Ascending aorta (tissue), 2 donors: ENCODE measurements around the gene MUCL3. TPM values are rescaled to one million over a fixed set of nuclear protein-coding genes. Genes with fewer than 3 reads are reported as not detected.

Source experiments
- DNase-seq, 2 donors: peaks; one replicate each; pipeline ENCODE4 v3.0.0-alpha.2; 2019; ENCODE audit warnings: low spot score in 2 of 2
- H3K27ac ChIP-seq, 2 donors: fragments of 200-600 bp; sonication (generic); one replicate each; pipeline ENCODE4 v1.5.1; 2016 to 2017; ENCODE audit warnings: mild to moderate bottlenecking in 1 of 2
- H3K27me3 ChIP-seq: fragments of 200-600 bp; sonication (generic); one replicate; pipeline ENCODE4 v1.5.1; 2017
- H3K36me3 ChIP-seq, 2 donors: fragments of 200-600 bp; sonication (generic); one replicate each; pipeline ENCODE4 v1.5.1; 2016
- H3K4me1 ChIP-seq, 2 donors: fragments of 200-600 bp; sonication (generic); one replicate each; pipeline ENCODE4 v1.5.1; 2016 to 2017; ENCODE audit warnings: mild to moderate bottlenecking in 1 of 2
- H3K4me3 ChIP-seq, 2 donors: fragments of 200-600 bp; sonication (generic); one replicate each; pipeline ENCODE4 v1.5.1; 2016 to 2017; ENCODE audit warnings: mild to moderate bottlenecking in 1 of 2
- H3K9me3 ChIP-seq, 2 donors: fragments of 200-600 bp; sonication (generic); one replicate each; pipeline ENCODE4 v1.5.1; 2016
- intact Hi-C: fragments of 100-400 bp; cut with DNase I; formaldehyde crosslinking; loops from one replicate; pipeline ENCODE4 v1.15.1; 2023
- total RNA-seq: library from RNA; depleted of rRNA; stranded (reverse); fragments of >200 nt; gene quantifications from one replicate; pipeline ENCODE4 v1.1.0, GENCODE V29; 2016
- TF ChIP-seq, protein P1 (sequence below), 3 experiments: fragments of 200-600 bp in 2 of 3; fragments of 450-650 bp in 1 of 3; sonication (generic) in 2 of 3; IDR thresholded peaks; one replicate each; pipeline ENCODE4 v1.5.1; 2016 to 2019; ENCODE audit warnings: antibody characterized with exemption in 3 of 3, mild to moderate bottlenecking in 1 of 3, moderate library complexity in 1 of 3

MUCL3 gene
- total RNA-seq, 1 donor from 2014 or later: not detected

DNA sequence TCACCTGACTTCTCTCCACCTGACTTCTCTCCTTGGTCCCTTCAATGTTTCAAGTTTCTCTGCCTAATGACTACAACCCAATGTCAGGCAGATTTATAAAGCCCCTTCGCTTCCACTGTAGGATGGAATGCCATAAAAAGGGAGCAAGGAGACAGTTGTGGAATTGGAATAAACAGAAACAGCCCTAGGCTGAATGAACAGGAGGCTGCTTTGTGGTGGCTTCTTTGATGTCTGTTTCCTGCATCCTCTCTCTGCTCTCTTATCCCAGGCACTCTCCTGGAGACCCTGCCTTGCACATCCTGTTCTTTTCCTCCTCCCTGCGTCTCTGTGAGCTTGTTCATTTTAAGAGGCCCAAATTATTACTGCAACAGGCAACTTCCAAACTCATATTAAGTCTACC is 16.9 kb downstream of the MUCL3 start:
- Histone ChIP-seq H3K36me3 (no peaks in the 10 kb centered on the region), H3K27ac (no peak overlapping the region), H3K27me3 (no peaks in the 10 kb centered on the region), H3K9me3 (no peaks in the 10 kb centered on the region), H3K4me3 (no peak overlapping the region), H3K4me1 (peaks cover 0 to 3% of the 10 kb centered on the region in 2 donors)
- intact Hi-C loops: no loop called here
- TF ChIP-seq, protein P1, sequence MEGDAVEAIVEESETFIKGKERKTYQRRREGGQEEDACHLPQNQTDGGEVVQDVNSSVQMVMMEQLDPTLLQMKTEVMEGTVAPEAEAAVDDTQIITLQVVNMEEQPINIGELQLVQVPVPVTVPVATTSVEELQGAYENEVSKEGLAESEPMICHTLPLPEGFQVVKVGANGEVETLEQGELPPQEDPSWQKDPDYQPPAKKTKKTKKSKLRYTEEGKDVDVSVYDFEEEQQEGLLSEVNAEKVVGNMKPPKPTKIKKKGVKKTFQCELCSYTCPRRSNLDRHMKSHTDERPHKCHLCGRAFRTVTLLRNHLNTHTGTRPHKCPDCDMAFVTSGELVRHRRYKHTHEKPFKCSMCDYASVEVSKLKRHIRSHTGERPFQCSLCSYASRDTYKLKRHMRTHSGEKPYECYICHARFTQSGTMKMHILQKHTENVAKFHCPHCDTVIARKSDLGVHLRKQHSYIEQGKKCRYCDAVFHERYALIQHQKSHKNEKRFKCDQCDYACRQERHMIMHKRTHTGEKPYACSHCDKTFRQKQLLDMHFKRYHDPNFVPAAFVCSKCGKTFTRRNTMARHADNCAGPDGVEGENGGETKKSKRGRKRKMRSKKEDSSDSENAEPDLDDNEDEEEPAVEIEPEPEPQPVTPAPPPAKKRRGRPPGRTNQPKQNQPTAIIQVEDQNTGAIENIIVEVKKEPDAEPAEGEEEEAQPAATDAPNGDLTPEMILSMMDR (IDR thresholded peaks at IDR 0.05): no peak
- no peak for DNase-seq

DNA sequence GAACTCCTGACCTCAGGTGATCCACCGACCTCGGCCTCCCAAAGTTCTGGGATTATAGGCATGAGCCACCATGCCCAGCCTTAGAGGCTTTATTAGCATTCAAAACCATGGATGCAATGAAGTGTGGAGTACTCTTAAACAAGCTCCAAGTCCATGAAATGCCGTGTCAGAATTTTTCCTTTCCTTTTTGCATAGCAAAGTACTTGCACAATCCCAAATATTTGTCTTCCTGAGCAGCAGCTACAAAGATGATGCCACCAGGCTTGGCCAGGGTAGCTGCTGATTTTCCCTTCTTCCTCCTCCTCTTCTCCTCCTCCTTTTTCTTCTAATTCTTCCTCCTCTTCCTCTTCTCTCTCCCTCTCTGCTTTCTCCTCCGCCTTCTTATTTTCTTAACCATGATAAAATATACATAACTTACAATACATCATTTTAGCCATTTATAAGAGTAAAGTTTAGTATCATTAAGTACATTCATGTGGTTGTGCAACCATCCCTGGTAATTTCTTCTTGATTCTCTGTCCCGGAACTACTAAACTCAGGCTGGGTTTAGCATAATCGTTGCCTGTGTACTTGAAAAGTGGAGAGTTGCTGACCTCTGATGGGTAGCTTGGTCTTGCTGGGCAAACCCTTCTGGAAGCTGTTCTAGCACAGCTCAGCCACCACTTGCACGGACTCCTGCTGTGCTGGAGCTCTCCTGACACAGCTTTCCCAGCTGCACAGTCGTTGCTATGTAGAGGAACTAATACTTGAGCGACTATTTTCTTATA is 20.3 kb downstream of the MUCL3 start:
- Histone ChIP-seq H3K27me3 (no peaks in the 10 kb centered on the region), H3K4me3 (no peak overlapping the region), H3K9me3 (no peaks in the 10 kb centered on the region), H3K27ac (no peak overlapping the region), H3K4me1 (no peaks in the 10 kb centered on the region), H3K36me3 (no peaks in the 10 kb centered on the region)
- intact Hi-C loops: no loop called here
- DNase-seq: no peak
- TF ChIP-seq, protein P1 (IDR thresholded peaks at IDR 0.05): no peak

DNA sequence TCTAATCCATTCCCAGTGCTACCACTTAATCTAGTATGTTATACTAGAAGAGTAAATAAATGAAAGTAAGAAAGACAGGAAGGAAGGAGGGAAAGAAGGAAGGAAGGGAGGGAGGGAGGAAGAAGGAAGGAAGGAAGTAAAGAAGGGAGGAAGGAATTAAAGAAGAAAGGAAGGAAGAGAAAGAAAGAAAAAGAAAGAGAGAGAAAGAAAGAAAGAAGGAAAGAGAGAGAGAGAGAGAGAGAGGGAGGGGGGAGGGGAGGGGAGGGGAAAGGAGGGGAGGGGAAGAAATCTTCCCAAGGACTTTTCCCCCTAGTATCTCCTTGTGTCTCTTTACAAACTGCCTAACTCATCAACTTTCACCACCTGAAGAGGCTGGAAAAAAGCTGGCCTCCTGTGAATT is 21.9 kb downstream of the MUCL3 start:
- Histone ChIP-seq H3K4me1 (no peaks in the 10 kb centered on the region), H3K27me3 (no peaks in the 10 kb centered on the region), H3K4me3 (no peak overlapping the region), H3K27ac (no peak overlapping the region), H3K9me3 (no peaks in the 10 kb centered on the region), H3K36me3 (no peaks in the 10 kb centered on the region)
- intact Hi-C loops: no loop called here
- TF ChIP-seq, protein P1 (IDR thresholded peaks at IDR 0.05): no peak
- no peak for DNase-seq

DNA sequence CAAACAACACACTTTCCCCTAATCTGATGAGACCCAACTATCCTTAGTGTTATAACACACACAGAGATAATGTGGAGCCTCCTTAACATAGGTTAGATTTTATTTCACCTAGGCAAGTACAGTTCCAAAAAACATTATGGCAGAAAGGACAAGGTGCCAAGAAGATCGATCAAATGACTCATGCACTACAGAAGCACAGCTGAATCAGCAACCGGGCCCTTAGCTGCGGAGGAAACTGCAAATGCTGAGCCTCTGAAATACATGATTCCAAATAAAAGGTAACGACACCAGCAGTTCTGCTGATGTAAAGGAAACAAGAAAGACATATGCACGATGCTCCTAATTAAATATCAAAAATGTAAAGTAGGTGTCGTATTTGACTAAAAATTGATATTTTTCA is 22.9 kb downstream of the MUCL3 start:
- intact Hi-C loops: no loop called here
- Histone ChIP-seq H3K9me3 (no peaks in the 10 kb centered on the region), H3K27ac (no peak overlapping the region), H3K4me1 (no peaks in the 10 kb centered on the region), H3K4me3 (no peak overlapping the region), H3K36me3 (no peaks in the 10 kb centered on the region), H3K27me3 (no peaks in the 10 kb centered on the region)
- no peak for DNase-seq
- TF ChIP-seq, protein P1 (IDR thresholded peaks at IDR 0.05): no peak

DNA sequence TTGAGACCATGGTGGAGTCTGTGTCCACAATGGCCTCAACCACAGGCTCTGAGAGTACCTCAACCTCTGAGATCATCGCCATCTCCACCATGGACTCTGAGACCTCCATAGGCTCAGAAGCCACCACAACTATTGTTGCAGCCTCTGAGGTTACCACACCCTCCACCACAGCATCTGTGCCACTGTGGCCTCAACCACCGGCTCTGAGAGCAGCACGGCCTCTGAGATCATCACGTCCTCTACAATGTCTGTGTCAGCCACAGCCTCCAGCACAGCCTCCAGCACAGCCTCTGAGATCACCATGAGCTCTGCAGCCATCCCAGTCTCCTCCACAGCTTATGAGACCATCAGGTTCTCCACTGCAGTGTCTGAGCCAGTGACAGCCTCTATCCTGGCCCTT is 23.3 kb downstream of the MUCL3 start:
- Histone ChIP-seq H3K27ac (no peak overlapping the region), H3K9me3 (no peaks in the 10 kb centered on the region), H3K27me3 (no peaks in the 10 kb centered on the region), H3K36me3 (no peaks in the 10 kb centered on the region), H3K4me3 (no peak overlapping the region), H3K4me1 (no peaks in the 10 kb centered on the region)
- intact Hi-C loops: no loop called here
- no peak for DNase-seq
- TF ChIP-seq, protein P1 (IDR thresholded peaks at IDR 0.05): no peak
